ENCODE measurements around the gene CFAP54. TPM values are rescaled to one million over a fixed set of nuclear protein-coding genes. Genes with fewer than 3 reads are reported as not detected.

The CFAP54 gene
- total RNA-seq, 4 donors from 2014 or later: 2.1 to 4.7 (median 3.6) TPM

DNA sequence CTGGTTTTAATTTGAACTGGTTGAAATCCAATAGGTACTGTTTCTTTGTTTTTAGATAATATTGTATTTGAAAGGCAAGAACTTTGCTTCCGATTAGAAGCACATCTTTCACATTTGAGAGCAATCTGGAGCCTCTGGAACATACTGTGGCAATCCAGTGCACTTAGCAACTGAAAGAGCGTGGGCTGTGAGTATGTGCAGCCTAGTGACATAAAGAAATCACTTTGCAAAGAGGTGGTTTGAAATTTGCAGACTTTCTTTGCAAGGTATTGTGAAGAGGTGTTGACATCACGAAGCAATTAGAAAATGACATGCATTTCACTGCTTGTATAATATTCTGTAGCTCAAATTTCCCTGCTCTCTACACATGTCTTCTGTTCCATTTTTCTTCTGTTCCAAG lies 23.5 kb upstream of the CFAP54 start:
- no peaks in the 10 kb centered on the region for H3K4me1 ChIP-seq
- no peaks in the 10 kb centered on the region for H3K36me3 ChIP-seq
- ATAC-seq: no peak
- TF ChIP-seq, protein P1, sequence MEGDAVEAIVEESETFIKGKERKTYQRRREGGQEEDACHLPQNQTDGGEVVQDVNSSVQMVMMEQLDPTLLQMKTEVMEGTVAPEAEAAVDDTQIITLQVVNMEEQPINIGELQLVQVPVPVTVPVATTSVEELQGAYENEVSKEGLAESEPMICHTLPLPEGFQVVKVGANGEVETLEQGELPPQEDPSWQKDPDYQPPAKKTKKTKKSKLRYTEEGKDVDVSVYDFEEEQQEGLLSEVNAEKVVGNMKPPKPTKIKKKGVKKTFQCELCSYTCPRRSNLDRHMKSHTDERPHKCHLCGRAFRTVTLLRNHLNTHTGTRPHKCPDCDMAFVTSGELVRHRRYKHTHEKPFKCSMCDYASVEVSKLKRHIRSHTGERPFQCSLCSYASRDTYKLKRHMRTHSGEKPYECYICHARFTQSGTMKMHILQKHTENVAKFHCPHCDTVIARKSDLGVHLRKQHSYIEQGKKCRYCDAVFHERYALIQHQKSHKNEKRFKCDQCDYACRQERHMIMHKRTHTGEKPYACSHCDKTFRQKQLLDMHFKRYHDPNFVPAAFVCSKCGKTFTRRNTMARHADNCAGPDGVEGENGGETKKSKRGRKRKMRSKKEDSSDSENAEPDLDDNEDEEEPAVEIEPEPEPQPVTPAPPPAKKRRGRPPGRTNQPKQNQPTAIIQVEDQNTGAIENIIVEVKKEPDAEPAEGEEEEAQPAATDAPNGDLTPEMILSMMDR (IDR thresholded peaks at IDR 0.05): no peak
- no peak for TF ChIP-seq POLR2AphosphoS5 (IDR thresholded peaks at IDR 0.05)
- no peak for TF ChIP-seq POLR2A (IDR thresholded peaks at IDR 0.05)
- no peak for TF ChIP-seq EP300 (IDR thresholded peaks at IDR 0.05)
- no peak overlapping the region for H3K4me3 ChIP-seq
- 83 to 86% methylated on average over 1 to 3 of the region's 3 CpGs for WGBS, 2 donors (ENCODE audit: low coverage in 1 of 2)
- H3K27me3 ChIP-seq: no peaks in the 10 kb centered on the region
- H3K9me3 ChIP-seq: no peaks in the 10 kb centered on the region
- H3K27ac ChIP-seq: no peak overlapping the region

DNA sequence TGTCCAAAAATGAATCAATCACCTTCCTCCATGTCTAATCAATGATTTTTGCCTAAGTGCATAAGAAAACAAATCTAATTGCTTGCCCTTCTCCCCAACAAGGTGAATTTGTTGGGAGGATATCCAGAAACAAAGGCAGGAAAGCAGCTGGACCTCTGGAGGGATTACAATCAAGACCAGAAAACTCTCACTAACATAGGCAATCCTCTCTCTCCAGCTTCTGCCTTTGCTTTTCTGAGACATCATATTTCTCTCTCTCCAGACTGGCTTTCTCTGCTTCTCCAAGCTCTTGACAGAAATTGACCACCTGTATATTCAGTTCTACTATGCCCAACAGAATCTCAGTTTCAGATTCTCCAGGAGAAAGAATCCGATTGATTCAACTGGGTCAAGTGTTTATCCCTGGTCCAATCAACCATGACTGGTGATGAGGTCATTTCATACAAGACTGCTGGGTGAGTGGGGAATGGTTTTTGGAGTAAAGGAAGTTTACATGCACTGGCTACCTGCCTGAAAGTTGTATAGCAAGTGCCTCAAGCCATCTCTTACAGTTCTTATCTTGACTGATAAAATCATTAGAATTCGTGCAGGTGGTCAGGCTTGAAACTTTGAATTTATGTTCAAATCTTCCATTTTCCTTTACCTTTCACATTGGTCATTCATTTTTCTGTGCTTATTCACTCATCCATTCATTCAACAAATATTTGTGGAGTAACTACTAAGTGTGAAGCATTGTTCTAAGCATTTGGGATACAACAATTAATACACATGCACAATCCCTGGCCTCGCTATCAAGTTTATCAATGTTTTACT lies 22.2 kb upstream of the CFAP54 start:
- Histone ChIP-seq H3K36me3 (no peaks in the 10 kb centered on the region), H3K9me3 (no peaks in the 10 kb centered on the region), H3K27me3 (no peaks in the 10 kb centered on the region), H3K27ac (no peak overlapping the region), H3K4me3 (no peak overlapping the region), H3K4me1 (no peaks in the 10 kb centered on the region)
- 79 to 85% methylated on average over 2 to 3 of the region's 3 CpGs for WGBS, 2 donors (ENCODE audit: low coverage in 1 of 2)
- no peak for ATAC-seq
- TF ChIP-seq EP300 (IDR thresholded peaks at IDR 0.05) (no peak), POLR2AphosphoS5 (IDR thresholded peaks at IDR 0.05) (no peak), POLR2A (IDR thresholded peaks at IDR 0.05) (no peak)
- TF ChIP-seq, protein P1 (IDR thresholded peaks at IDR 0.05): no peak

DNA sequence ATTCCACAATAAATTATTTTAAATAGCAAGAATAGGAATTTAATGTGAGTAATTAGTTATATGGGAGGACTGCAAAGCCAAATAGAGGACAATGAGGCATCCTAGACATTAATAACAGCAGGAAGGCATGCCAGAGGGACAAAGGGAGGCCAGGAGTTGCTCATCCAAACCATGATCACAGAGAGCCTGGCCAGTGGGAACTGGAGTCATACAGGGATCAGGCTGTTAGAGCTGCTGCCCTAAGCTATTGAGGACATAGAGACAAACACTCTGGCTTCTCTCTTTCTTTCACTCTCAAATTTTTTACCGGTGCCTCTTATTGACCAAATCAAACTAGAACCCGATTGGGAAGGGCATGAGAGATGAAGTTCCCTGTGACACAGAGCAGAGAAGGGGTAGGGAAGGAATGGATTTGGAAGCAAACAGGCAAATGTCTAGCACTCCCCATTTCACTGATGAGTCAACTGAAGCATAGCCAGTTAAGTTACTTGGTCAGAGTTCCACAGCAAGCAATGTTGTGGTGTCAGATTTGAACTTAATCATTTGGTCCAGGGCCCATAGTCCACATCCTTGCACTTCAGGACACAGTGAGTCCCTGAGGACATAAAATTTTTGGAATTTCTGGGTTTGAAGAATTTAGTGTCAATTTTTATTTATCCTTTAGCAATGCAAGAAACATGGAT lies 17.9 kb upstream of the CFAP54 start:
- H3K27me3 ChIP-seq: no peaks in the 10 kb centered on the region
- TF ChIP-seq POLR2AphosphoS5 (IDR thresholded peaks at IDR 0.05): no peak
- TF ChIP-seq, protein P1 (IDR thresholded peaks at IDR 0.05): no peak
- no peak for TF ChIP-seq POLR2A (IDR thresholded peaks at IDR 0.05)
- TF ChIP-seq EP300 (IDR thresholded peaks at IDR 0.05): no peak
- H3K4me1 ChIP-seq: no peaks in the 10 kb centered on the region
- ATAC-seq: no peak
- H3K9me3 ChIP-seq: no peaks in the 10 kb centered on the region
- WGBS, 2 donors (ENCODE audit: low coverage in 1 of 2): 95 to 100% methylated on average over 2 of the region's 2 CpGs
- H3K27ac ChIP-seq: no peak overlapping the region
- no peak overlapping the region for H3K4me3 ChIP-seq
- H3K36me3 ChIP-seq: no peaks in the 10 kb centered on the region

DNA sequence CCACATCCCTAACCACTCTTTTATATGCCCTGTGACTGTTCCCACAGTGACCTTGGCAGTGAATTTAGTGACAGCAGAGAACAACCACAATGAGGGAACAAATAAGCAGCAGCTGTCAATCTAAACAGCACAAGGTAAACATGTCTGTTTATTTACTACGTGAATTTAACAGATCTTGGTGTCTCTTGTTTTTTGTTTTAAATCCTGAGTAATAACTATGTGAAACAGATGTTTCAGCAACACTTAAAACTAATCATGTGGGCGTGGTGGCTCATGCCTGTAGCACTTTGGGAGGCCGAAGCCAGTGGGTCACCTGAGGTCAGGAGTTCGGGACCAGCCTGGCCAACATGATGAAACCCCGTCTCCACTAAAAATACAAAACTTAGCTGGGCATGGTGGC lies 17.0 kb upstream of the CFAP54 start:
- H3K4me3 ChIP-seq: no peak overlapping the region
- no peak for ATAC-seq
- H3K36me3 ChIP-seq: no peaks in the 10 kb centered on the region
- no peaks in the 10 kb centered on the region for H3K9me3 ChIP-seq
- H3K27ac ChIP-seq: no peak overlapping the region
- H3K4me1 ChIP-seq: no peaks in the 10 kb centered on the region
- 78 to 100% methylated on average over 2 to 4 of the region's 5 CpGs for WGBS, 2 donors (ENCODE audit: low coverage in 1 of 2)
- no peaks in the 10 kb centered on the region for H3K27me3 ChIP-seq
- TF ChIP-seq EP300 (IDR thresholded peaks at IDR 0.05): no peak
- no peak for TF ChIP-seq POLR2A (IDR thresholded peaks at IDR 0.05)
- TF ChIP-seq POLR2AphosphoS5 (IDR thresholded peaks at IDR 0.05): no peak
- TF ChIP-seq, protein P1 (IDR thresholded peaks at IDR 0.05): no peak
